Measurements from ENCODE around the gene PDE4DIP.
"Not testable (repeated sequence)": the region's sequence is repeated elsewhere in the genome, so short reads cannot be mapped to it uniquely, and the experiment has no call there.

GRCh38 chr1:148890075-148890568 lies 45.9 kb downstream of the PDE4DIP start:
- TF ChIP-seq CTCF (IDR thresholded peaks at IDR 0.05); POLR2AphosphoS5 (IDR thresholded peaks at IDR 0.05; ENCODE audit: low read depth, low read length): not testable (repeated sequence)
- TF ChIP-seq, protein P1, sequence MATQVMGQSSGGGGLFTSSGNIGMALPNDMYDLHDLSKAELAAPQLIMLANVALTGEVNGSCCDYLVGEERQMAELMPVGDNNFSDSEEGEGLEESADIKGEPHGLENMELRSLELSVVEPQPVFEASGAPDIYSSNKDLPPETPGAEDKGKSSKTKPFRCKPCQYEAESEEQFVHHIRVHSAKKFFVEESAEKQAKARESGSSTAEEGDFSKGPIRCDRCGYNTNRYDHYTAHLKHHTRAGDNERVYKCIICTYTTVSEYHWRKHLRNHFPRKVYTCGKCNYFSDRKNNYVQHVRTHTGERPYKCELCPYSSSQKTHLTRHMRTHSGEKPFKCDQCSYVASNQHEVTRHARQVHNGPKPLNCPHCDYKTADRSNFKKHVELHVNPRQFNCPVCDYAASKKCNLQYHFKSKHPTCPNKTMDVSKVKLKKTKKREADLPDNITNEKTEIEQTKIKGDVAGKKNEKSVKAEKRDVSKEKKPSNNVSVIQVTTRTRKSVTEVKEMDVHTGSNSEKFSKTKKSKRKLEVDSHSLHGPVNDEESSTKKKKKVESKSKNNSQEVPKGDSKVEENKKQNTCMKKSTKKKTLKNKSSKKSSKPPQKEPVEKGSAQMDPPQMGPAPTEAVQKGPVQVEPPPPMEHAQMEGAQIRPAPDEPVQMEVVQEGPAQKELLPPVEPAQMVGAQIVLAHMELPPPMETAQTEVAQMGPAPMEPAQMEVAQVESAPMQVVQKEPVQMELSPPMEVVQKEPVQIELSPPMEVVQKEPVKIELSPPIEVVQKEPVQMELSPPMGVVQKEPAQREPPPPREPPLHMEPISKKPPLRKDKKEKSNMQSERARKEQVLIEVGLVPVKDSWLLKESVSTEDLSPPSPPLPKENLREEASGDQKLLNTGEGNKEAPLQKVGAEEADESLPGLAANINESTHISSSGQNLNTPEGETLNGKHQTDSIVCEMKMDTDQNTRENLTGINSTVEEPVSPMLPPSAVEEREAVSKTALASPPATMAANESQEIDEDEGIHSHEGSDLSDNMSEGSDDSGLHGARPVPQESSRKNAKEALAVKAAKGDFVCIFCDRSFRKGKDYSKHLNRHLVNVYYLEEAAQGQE (IDR thresholded peaks at IDR 0.05; ENCODE audit: insufficient read depth in 1 of 2, low read depth in 2 of 2, low read length in 1 of 2), result not testable (repeated sequence)

Data from Panc1 (cell line).